Astrocyte (in vitro differentiated cells and primary cell): ENCODE results near the gene TBX21.

Experiments
- CTCF ChIP-seq: IDR thresholded peaks from 2 replicates; pipeline ENCODE4 v1.5.1; 2011; ENCODE audit warnings: low read depth, mild to moderate bottlenecking, inconsistent platforms, low read length, moderate library complexity; ENCODE audit not compliant: insufficient read depth
- EZH2 ChIP-seq: IDR thresholded peaks from 2 replicates; pipeline ENCODE4 v1.6.1; 2012; ENCODE audit warnings: mild to moderate bottlenecking, low read length, inconsistent platforms; ENCODE audit not compliant: insufficient read depth

DNA sequence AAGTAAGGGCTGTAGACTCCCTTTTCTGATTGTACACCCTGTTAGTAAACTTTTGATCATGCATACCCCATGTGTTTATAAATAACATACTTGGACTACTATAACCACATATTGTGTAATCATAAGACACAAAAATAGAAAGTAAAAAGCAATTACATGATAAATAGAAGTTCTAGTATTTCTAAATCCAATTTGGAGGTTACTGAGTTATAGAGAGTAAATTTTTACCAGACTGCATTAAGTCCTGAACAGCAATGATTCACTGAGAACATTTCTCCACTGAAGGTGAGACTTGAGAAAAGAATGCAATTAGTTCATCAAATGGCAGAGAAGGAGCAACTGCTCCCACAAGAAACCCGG, 46.8 kb upstream of the TBX21 start:
- TF ChIP-seq CTCF (no peak), EZH2 (no peak)
